ENCODE data around the gene CD68.

Gene CD68

GRCh38 chr17:7548585-7549400 lies 30.6 kb upstream of the CD68 start, which contains the start of gene TNFSF12:
Gene TNFSF12, plus strand, starts transcription at chr17:7549058. Its CDS starts 96 bp downstream, at chr17:7549154.
- peak; percentile 18 for TF ChIP-seq CTCF (IDR thresholded peaks at IDR 0.05; ENCODE audit: low read depth, low read length)
- H3K4me3 ChIP-seq (ENCODE audit: low read depth, low read length): peak within 1 kb of the TSS; percentile 57
- DNase-seq (ENCODE audit: low read depth, low spot score): no peak
- in situ Hi-C loops (cut with HindIII; ENCODE audit: low sequenced_read_pairs): no loop called here

GRCh38 chr17:7549401-7550055 lies 29.9 kb upstream of the CD68 start:
- TF ChIP-seq CTCF (IDR thresholded peaks at IDR 0.05; ENCODE audit: low read depth, low read length): no peak
- H3K4me3 ChIP-seq (ENCODE audit: low read depth, low read length): peak overlapping the region; percentile 57
- no peak for DNase-seq (ENCODE audit: low read depth, low spot score)
- in situ Hi-C loops (cut with HindIII; ENCODE audit: low sequenced_read_pairs): no loop called here

GRCh38 chr17:7550344-7550743 lies 29.1 kb upstream of the CD68 start:
- in situ Hi-C loops (cut with HindIII; ENCODE audit: low sequenced_read_pairs): no loop called here
- TF ChIP-seq CTCF (IDR thresholded peaks at IDR 0.05; ENCODE audit: low read depth, low read length): no peak
- DNase-seq (ENCODE audit: low read depth, low spot score): no peak
- H3K4me3 ChIP-seq (ENCODE audit: low read depth, low read length): no peak overlapping the region

GRCh38 chr17:7551396-7551795 lies 28.0 kb upstream of the CD68 start:
- no peak for TF ChIP-seq CTCF (IDR thresholded peaks at IDR 0.05; ENCODE audit: low read depth, low read length)

GRCh38 chr17:7552621-7553051 lies 26.8 kb upstream of the CD68 start:
- TF ChIP-seq CTCF (IDR thresholded peaks at IDR 0.05; ENCODE audit: low read depth, low read length): no peak
- no peak for DNase-seq (ENCODE audit: low read depth, low spot score)
- in situ Hi-C loops (cut with HindIII; ENCODE audit: low sequenced_read_pairs): no loop called here
- H3K4me3 ChIP-seq (ENCODE audit: low read depth, low read length): no peak overlapping the region

More at GRCh38 chr17:7551396-7551795, 28.0 kb upstream of the CD68 start:
- in situ Hi-C loops (cut with HindIII; ENCODE audit: low sequenced_read_pairs): no loop called here
- H3K4me3 ChIP-seq (ENCODE audit: low read depth, low read length): no peak overlapping the region
- DNase-seq (ENCODE audit: low read depth, low spot score): no peak

- no peak overlapping the region for H3K4me3 ChIP-seq (ENCODE audit: low read depth, low read length)
- no peak for TF ChIP-seq CTCF (IDR thresholded peaks at IDR 0.05; ENCODE audit: low read depth, low read length)
- in situ Hi-C loops (cut with HindIII; ENCODE audit: low sequenced_read_pairs): no loop called here
- no peak for DNase-seq (ENCODE audit: low read depth, low spot score)
Measured at GRCh38 chr17:7553356-7553755, 26.1 kb upstream of the CD68 start.

Data from astrocyte of the spinal cord (primary cell).